NCI-H146 treated with DMSO at 0.1 percent for 48 hours (cell line): ENCODE results near the gene BCAS3.
"Not testable (repeated sequence)": the region's sequence is repeated elsewhere in the genome, so short reads cannot be mapped to it uniquely, and the experiment has no call there.

ENCODE experiments used
- DNase-seq: peaks from one replicate; lab custom pipeline; 2025; ENCODE audit not compliant: unreplicated experiment; lab: John Stamatoyannopoulos, UW

BCAS3 gene

GRCh38 chr17:61431594-61432311, 754.1 kb downstream of the BCAS3 start:
- no peak for DNase-seq

GRCh38 chr17:61436273-61436672, 758.6 kb downstream of the BCAS3 start:
- DNase-seq: no peak

- no peak for DNase-seq
Observed at GRCh38 chr17:61436995-61437704, 759.5 kb downstream of the BCAS3 start.

GRCh38 chr17:61440697-61441096, 763.0 kb downstream of the BCAS3 start:
- DNase-seq: no peak

- not testable (repeated sequence) for DNase-seq
Observed at GRCh38 chr17:61441507-61441906, 763.9 kb downstream of the BCAS3 start.

- DNase-seq: no peak
Observed at GRCh38 chr17:61442136-61442775, 764.6 kb downstream of the BCAS3 start.
